Measurements from ENCODE around the gene APC. TPM values are rescaled to one million over a fixed set of nuclear protein-coding genes. Genes with fewer than 3 reads are reported as not detected.

The APC gene
- total RNA-seq, 1 donor from 2014 or later: 53.9 TPM

DNA sequence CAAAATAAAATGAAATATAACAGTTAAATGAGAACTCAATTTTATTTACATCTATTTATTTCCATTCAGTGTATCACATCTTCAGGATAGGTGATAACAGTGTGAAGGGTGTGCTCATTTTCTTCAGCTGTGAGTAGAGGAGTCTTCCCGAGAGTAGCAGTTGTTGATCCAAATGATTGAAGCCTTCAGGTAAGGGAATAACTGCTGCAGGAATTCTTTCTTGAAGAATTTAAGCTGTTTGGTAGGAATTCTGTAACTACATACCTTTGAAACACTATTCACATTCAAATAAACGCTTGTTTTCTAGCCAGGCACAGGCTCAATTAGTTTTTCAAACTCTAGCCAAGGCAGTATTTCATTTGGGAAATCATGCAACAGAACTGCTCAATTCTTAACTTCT, 138.7 kb downstream of the APC start:
- peaks cover 21% of the 10 kb centered on the region for H3K79me2 ChIP-seq (ENCODE audit: insufficient read depth, low read length)
- Mint-ChIP-seq H3K27me3 (ENCODE audit: low read depth, unreplicated experiment) (no peaks in the 10 kb centered on the region), H3K36me3 (ENCODE audit: low read depth, unreplicated experiment) (no peaks in the 10 kb centered on the region), H3K4me1 (ENCODE audit: low read depth, unreplicated experiment) (peaks cover 24% of the 10 kb centered on the region), H3K9me3 (ENCODE audit: unreplicated experiment) (no peaks in the 10 kb centered on the region), H3K27ac (ENCODE audit: unreplicated experiment) (peak overlapping the region; percentile 18), H3K4me3 (ENCODE audit: unreplicated experiment) (no peak overlapping the region)
- FAIRE-seq: no peak
- H3K9me3 ChIP-seq (ENCODE audit: insufficient read depth, low read depth, low read length): no peaks in the 10 kb centered on the region
- H3K36me3 ChIP-seq (ENCODE audit: insufficient read depth, low read length): peaks cover 17% of the 10 kb centered on the region
- TF ChIP-seq, protein P1, sequence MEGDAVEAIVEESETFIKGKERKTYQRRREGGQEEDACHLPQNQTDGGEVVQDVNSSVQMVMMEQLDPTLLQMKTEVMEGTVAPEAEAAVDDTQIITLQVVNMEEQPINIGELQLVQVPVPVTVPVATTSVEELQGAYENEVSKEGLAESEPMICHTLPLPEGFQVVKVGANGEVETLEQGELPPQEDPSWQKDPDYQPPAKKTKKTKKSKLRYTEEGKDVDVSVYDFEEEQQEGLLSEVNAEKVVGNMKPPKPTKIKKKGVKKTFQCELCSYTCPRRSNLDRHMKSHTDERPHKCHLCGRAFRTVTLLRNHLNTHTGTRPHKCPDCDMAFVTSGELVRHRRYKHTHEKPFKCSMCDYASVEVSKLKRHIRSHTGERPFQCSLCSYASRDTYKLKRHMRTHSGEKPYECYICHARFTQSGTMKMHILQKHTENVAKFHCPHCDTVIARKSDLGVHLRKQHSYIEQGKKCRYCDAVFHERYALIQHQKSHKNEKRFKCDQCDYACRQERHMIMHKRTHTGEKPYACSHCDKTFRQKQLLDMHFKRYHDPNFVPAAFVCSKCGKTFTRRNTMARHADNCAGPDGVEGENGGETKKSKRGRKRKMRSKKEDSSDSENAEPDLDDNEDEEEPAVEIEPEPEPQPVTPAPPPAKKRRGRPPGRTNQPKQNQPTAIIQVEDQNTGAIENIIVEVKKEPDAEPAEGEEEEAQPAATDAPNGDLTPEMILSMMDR (IDR thresholded peaks at IDR 0.05; ENCODE audit: insufficient read depth, low read depth, low read length): no peak
- no peak for TF ChIP-seq EZH2 (IDR thresholded peaks at IDR 0.05; ENCODE audit: insufficient read depth, low read length)
- no peak overlapping the region for H3K9ac ChIP-seq (ENCODE audit: low read length)
- H3K4me2 ChIP-seq (ENCODE audit: low read length): no peak overlapping the region
- peaks cover 8% of the 10 kb centered on the region for H3K4me1 ChIP-seq (ENCODE audit: insufficient read depth, low read length)
- H2AFZ ChIP-seq (ENCODE audit: low read depth, low read length): no peak overlapping the region
- no peak for DNase-seq (ENCODE audit: low read depth)
- no peak overlapping the region for H3K27ac ChIP-seq (ENCODE audit: low read depth, low read length)
- H3K4me3 ChIP-seq (ENCODE audit: insufficient read depth, low read depth, low read length): no peak overlapping the region
- H4K20me1 ChIP-seq (ENCODE audit: insufficient read depth, low read length): peaks cover 37% of the 10 kb centered on the region
- no peaks in the 10 kb centered on the region for H3K27me3 ChIP-seq (ENCODE audit: insufficient read depth, low read length)

DNA sequence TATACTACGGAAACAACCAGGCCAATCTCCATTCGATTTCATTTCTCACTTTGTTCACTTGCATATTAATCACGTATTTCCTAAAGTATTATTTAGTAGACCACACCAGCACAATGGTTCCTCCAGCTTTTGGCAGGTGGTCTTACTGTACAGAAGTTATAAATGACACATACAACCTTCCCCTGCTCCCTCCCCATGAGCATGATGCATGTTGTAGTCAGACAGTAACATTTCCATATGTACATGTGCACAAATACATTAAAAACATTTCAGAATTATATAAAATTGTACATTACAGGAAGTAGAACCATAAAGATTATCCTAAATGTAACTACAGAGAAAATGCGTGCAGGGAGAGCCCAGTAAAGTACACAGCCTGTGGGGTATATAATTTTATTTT, 140.4 kb downstream of the APC start:
- TF ChIP-seq EZH2 (IDR thresholded peaks at IDR 0.05; ENCODE audit: insufficient read depth, low read length): no peak
- TF ChIP-seq, protein P1 (IDR thresholded peaks at IDR 0.05; ENCODE audit: insufficient read depth, low read depth, low read length): no peak
- H3K9me3 Mint-ChIP-seq (ENCODE audit: unreplicated experiment): no peaks in the 10 kb centered on the region
- peaks cover 8% of the 10 kb centered on the region for H3K4me1 ChIP-seq (ENCODE audit: insufficient read depth, low read length)
- DNase-seq (ENCODE audit: low read depth) (no peak), FAIRE-seq (no peak)
- H3K4me3 ChIP-seq (ENCODE audit: insufficient read depth, low read depth, low read length): no peak overlapping the region
- peaks cover 21% of the 10 kb centered on the region for H3K4me1 Mint-ChIP-seq (ENCODE audit: low read depth, unreplicated experiment)
- H3K36me3 ChIP-seq (ENCODE audit: insufficient read depth, low read length): peaks cover 19% of the 10 kb centered on the region
- no peaks in the 10 kb centered on the region for H3K27me3 Mint-ChIP-seq (ENCODE audit: low read depth, unreplicated experiment)
- H3K9ac ChIP-seq (ENCODE audit: low read length): no peak overlapping the region
- no peak overlapping the region for H3K4me2 ChIP-seq (ENCODE audit: low read length)
- H3K36me3 Mint-ChIP-seq (ENCODE audit: low read depth, unreplicated experiment): no peaks in the 10 kb centered on the region
- H4K20me1 ChIP-seq (ENCODE audit: insufficient read depth, low read length): peaks cover 40% of the 10 kb centered on the region
- H3K27me3 ChIP-seq (ENCODE audit: insufficient read depth, low read length): no peaks in the 10 kb centered on the region
- H3K27ac ChIP-seq (ENCODE audit: low read depth, low read length): no peak overlapping the region
- no peaks in the 10 kb centered on the region for H3K9me3 ChIP-seq (ENCODE audit: insufficient read depth, low read depth, low read length)
- no peak overlapping the region for H3K4me3 Mint-ChIP-seq (ENCODE audit: unreplicated experiment)
- no peak overlapping the region for H2AFZ ChIP-seq (ENCODE audit: low read depth, low read length)
- peak overlapping the region; percentile 50 for H3K27ac Mint-ChIP-seq (ENCODE audit: unreplicated experiment)
- H3K79me2 ChIP-seq (ENCODE audit: insufficient read depth, low read length): peaks cover 24% of the 10 kb centered on the region

DNA sequence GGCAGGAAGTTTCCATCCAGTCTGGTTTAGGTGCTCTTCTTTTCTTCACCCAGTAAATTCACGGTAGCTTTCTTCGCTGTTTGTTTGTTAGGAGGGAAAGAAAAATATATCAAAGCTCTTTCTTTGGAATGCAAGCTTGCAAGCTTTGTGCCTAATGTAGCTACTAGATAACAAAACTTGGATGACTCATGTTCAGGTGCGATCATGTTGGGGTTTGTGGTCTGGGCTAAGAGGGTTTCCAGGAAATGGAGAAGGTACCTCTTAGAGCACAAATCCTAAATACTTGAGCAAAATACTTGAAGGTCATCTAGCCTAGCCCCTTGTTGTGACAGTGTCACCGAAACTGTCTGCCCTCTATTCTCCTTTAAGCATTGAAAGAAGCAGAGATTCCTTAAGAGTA, 141.1 kb downstream of the APC start:
- H3K36me3 Mint-ChIP-seq (ENCODE audit: low read depth, unreplicated experiment): no peaks in the 10 kb centered on the region

More for the DNA sequence above, 141.1 kb downstream of the APC start:
- no peaks in the 10 kb centered on the region for H3K27me3 Mint-ChIP-seq (ENCODE audit: low read depth, unreplicated experiment)
- Histone ChIP-seq H3K9ac (ENCODE audit: low read length) (no peak overlapping the region), H3K4me3 (ENCODE audit: insufficient read depth, low read depth, low read length) (no peak overlapping the region), H3K79me2 (ENCODE audit: insufficient read depth, low read length) (peaks cover 24% of the 10 kb centered on the region), H3K4me1 (ENCODE audit: insufficient read depth, low read length) (peaks cover 8% of the 10 kb centered on the region), H3K27me3 (ENCODE audit: insufficient read depth, low read length) (no peaks in the 10 kb centered on the region), H3K27ac (ENCODE audit: low read depth, low read length) (peak overlapping the region; percentile 37), H3K36me3 (ENCODE audit: insufficient read depth, low read length) (peaks cover 20% of the 10 kb centered on the region), H2AFZ (ENCODE audit: low read depth, low read length) (no peak overlapping the region), H3K9me3 (ENCODE audit: insufficient read depth, low read depth, low read length) (no peaks in the 10 kb centered on the region), H3K4me2 (ENCODE audit: low read length) (peak overlapping the region; percentile 47), H4K20me1 (ENCODE audit: insufficient read depth, low read length) (peaks cover 45% of the 10 kb centered on the region)
- no peak for TF ChIP-seq EZH2 (IDR thresholded peaks at IDR 0.05; ENCODE audit: insufficient read depth, low read length)
- TF ChIP-seq, protein P1 (IDR thresholded peaks at IDR 0.05; ENCODE audit: insufficient read depth, low read depth, low read length): no peak
- peak overlapping the region; percentile 4 for H3K4me3 Mint-ChIP-seq (ENCODE audit: unreplicated experiment)
- DNase-seq (ENCODE audit: low read depth) (peak; percentile 68), FAIRE-seq (no peak)
- H3K9me3 Mint-ChIP-seq (ENCODE audit: unreplicated experiment): no peaks in the 10 kb centered on the region
- H3K4me1 Mint-ChIP-seq (ENCODE audit: low read depth, unreplicated experiment): peaks cover 21% of the 10 kb centered on the region
- H3K27ac Mint-ChIP-seq (ENCODE audit: unreplicated experiment): peak overlapping the region; percentile 2

Data from astrocyte (in vitro differentiated cells and primary cell).